ENCODE measurements around the gene TRPV2. TPM values are rescaled to one million over a fixed set of nuclear protein-coding genes. Genes with fewer than 3 reads are reported as not detected.

TRPV2 gene
- total and polyA plus RNA-seq, 4 donors, result 12.6 to 105 (median 45.7) TPM

GRCh38 chr17:16377941-16378341 is 37.4 kb upstream of the TRPV2 start:
- Histone ChIP-seq H3K9me3 (ENCODE audit: control insufficient read depth in 4 of 4, insufficient read depth in 3 of 4, low read length in 3 of 4) (no peaks in the 10 kb centered on the region), H3K9ac (ENCODE audit: insufficient read depth in 1 of 2, low read length in 2 of 2) (no peak overlapping the region), H3K4me3 (no peak overlapping the region), H3K4me1 (ENCODE audit: control insufficient read depth in 5 of 5, insufficient read depth in 5 of 5, low read length in 5 of 5) (peaks cover 0 to 17% (median 8%) of the 10 kb centered on the region in 5 donors), H3K27me3 (ENCODE audit: control insufficient read depth in 3 of 3, insufficient read depth in 3 of 3, low read length in 2 of 3) (no peaks in the 10 kb centered on the region), H3K27ac (ENCODE audit: low read depth in 1 of 2, low read length in 1 of 2) (no peak overlapping the region), H3K36me3 (ENCODE audit: control insufficient read depth in 4 of 4, insufficient read depth in 4 of 4, low read length in 4 of 4) (peaks cover 0 to 9% (median 3%) of the 10 kb centered on the region in 4 donors)
- 61 to 78% methylated on average over 2 of the region's 2 CpGs for WGBS, 2 donors
- ATAC-seq (ENCODE audit: insufficient read depth, low FRiP score) (no peak), DNase-seq (peak in 2 of 3 donors; percentile 56 to 61)
- no peak for TF ChIP-seq CTCF (IDR thresholded peaks at IDR 0.05; ENCODE audit: control extremely low read depth, extremely low read depth)

GRCh38 chr17:16378636-16379282 is 36.6 kb upstream of the TRPV2 start:
- no peak overlapping the region for H3K9ac ChIP-seq (ENCODE audit: insufficient read depth in 1 of 2, low read length in 2 of 2)
- peak in 1 of 3 donors; percentile 43 for DNase-seq

GRCh38 chr17:16379654-16380053 is 35.7 kb upstream of the TRPV2 start:
- Histone ChIP-seq H3K27me3 (ENCODE audit: control insufficient read depth in 3 of 3, insufficient read depth in 3 of 3, low read length in 2 of 3) (no peaks in the 10 kb centered on the region), H3K4me3 (no peak overlapping the region), H3K9me3 (ENCODE audit: control insufficient read depth in 4 of 4, insufficient read depth in 3 of 4, low read length in 3 of 4) (no peaks in the 10 kb centered on the region), H3K4me1 (ENCODE audit: control insufficient read depth in 5 of 5, insufficient read depth in 5 of 5, low read length in 5 of 5) (peaks cover 1 to 32% (median 13%) of the 10 kb centered on the region in 5 donors), H3K27ac (ENCODE audit: low read depth in 1 of 2, low read length in 1 of 2) (peak overlapping the region in 1 of 2 donors; percentile 65), H3K9ac (ENCODE audit: insufficient read depth in 1 of 2, low read length in 2 of 2) (no peak overlapping the region), H3K36me3 (ENCODE audit: control insufficient read depth in 4 of 4, insufficient read depth in 4 of 4, low read length in 4 of 4) (peaks cover 1 to 23% (median 10%) of the 10 kb centered on the region in 4 donors)
- no peak for TF ChIP-seq CTCF (IDR thresholded peaks at IDR 0.05; ENCODE audit: control extremely low read depth, extremely low read depth)
- WGBS, 2 donors, result 86 to 92% methylated on average over 8 of the region's 8 CpGs
- ATAC-seq (ENCODE audit: insufficient read depth, low FRiP score) (no peak), DNase-seq (peak in 1 of 3 donors; percentile 21)

More at GRCh38 chr17:16378636-16379282, 36.6 kb upstream of the TRPV2 start:
- Histone ChIP-seq H3K27me3 (ENCODE audit: control insufficient read depth in 3 of 3, insufficient read depth in 3 of 3, low read length in 2 of 3) (no peaks in the 10 kb centered on the region), H3K9me3 (ENCODE audit: control insufficient read depth in 4 of 4, insufficient read depth in 3 of 4, low read length in 3 of 4) (no peaks in the 10 kb centered on the region), H3K27ac (ENCODE audit: low read depth in 1 of 2, low read length in 1 of 2) (peak overlapping the region in 1 of 2 donors; percentile 58), H3K36me3 (ENCODE audit: control insufficient read depth in 4 of 4, insufficient read depth in 4 of 4, low read length in 4 of 4) (peaks cover 1 to 17% (median 8%) of the 10 kb centered on the region in 4 donors), H3K4me1 (ENCODE audit: control insufficient read depth in 5 of 5, insufficient read depth in 5 of 5, low read length in 5 of 5) (peaks cover 1 to 25% (median 16%) of the 10 kb centered on the region in 5 donors), H3K4me3 (no peak overlapping the region)
- no peak for TF ChIP-seq CTCF (IDR thresholded peaks at IDR 0.05; ENCODE audit: control extremely low read depth, extremely low read depth)
- WGBS, 2 donors, result 63 to 71% methylated on average over 17 of the region's 17 CpGs
- ATAC-seq (ENCODE audit: insufficient read depth, low FRiP score), result no peak
